SK-N-SH (cell line): ENCODE data around the gene TTC22. TPM values are rescaled to one million over a fixed set of nuclear protein-coding genes. Genes with fewer than 3 reads are reported as not detected.

Source experiments
- CTCF ChIA-PET: fragments of 300-600, 350-600 bp; formaldehyde crosslinking; extraction: SDS; loops from one replicate; lab custom pipeline; 2021; lab: Yijun Ruan, JAX
- POLR2A ChIA-PET: fragments of 350-600 bp; sonication (Branson Sonifier 250); formaldehyde crosslinking; extraction: SDS; loops from one replicate; lab custom pipeline; 2020; ENCODE audit warnings: antibody characterized with exemption, inconsistent platforms; lab: Yijun Ruan, JAX
- DNase-seq: peaks from one replicate; pipeline ENCODE4 v3.0.0; 2012
- H2AFZ ChIP-seq: fragments of 200-600 bp; sonication (generic); 2 replicates; pipeline ENCODE4 v1.8.1; 2016; ENCODE audit warnings: antibody characterized with exemption, mild to moderate bottlenecking, low read depth
- H3F3A ChIP-seq: fragments of 200-600 bp; sonication (generic); replicated peaks from 2 replicates; pipeline ENCODE3; 2016; ENCODE audit warnings: antibody characterized with exemption, mild to moderate bottlenecking; ENCODE audit not compliant: insufficient read depth
- H3K27ac ChIP-seq, 2 experiments: fragments of 200-500 bp in 1 of 2; fragments of 200-600 bp in 1 of 2; sonication (Bioruptor generic) in 1 of 2; sonication (generic), shearing (Covaris generic) in 1 of 2; 2 replicates each; pipeline versions ENCODE4 v1.5.1 to v1.6.1; 2014 to 2016; ENCODE audit warnings: low read depth in 2 of 2, inconsistent platforms in 1 of 2, low read length in 1 of 2, mild to moderate bottlenecking in 1 of 2, mixed read lengths in 1 of 2
- H3K27me3 ChIP-seq: fragments of 200-600 bp; sonication (generic), shearing (Covaris generic); 2 replicates; pipeline ENCODE4 v1.6.1; 2016; ENCODE audit warnings: mixed run types; ENCODE audit not compliant: insufficient read depth
- H3K36me3 ChIP-seq, 2 experiments: fragments of 200-500 bp in 1 of 2; fragments of 200-600 bp in 1 of 2; sonication (Bioruptor generic) in 1 of 2; sonication (generic) in 1 of 2; replicated peaks in 1 of 2; 2 replicates each; pipeline versions ENCODE3 to v1.5.1; 2014 to 2016; ENCODE audit warnings: low read length in 1 of 2, mild to moderate bottlenecking in 1 of 2; ENCODE audit not compliant: insufficient read depth in 2 of 2, control insufficient read depth in 1 of 2
- H3K4me1 ChIP-seq, 2 experiments: fragments of 200-500 bp in 1 of 2; fragments of 200-600 bp in 1 of 2; sonication (Bioruptor generic) in 1 of 2; sonication (generic), shearing (Covaris generic) in 1 of 2; 2 replicates each; pipeline versions ENCODE4 v1.5.1 to v1.6.1; 2014 to 2016; ENCODE audit warnings: low read depth in 1 of 2, low read length in 1 of 2, mixed run types in 1 of 2; ENCODE audit not compliant: insufficient read depth in 2 of 2, control insufficient read depth in 1 of 2
- H3K4me2 ChIP-seq: fragments of 200-600 bp; sonication (generic), shearing (Covaris generic); 2 replicates; pipeline ENCODE4 v1.6.1; 2017; ENCODE audit warnings: mixed run types
- H3K4me3 ChIP-seq, 2 experiments: fragments of 200-500 bp in 1 of 2; fragments of 200-600 bp in 1 of 2; sonication (Bioruptor generic) in 1 of 2; sonication (generic), shearing (Covaris generic) in 1 of 2; 2 replicates each; pipeline versions ENCODE4 v1.5.1 to v1.8.1; 2014 to 2016; ENCODE audit warnings: low read depth in 2 of 2, inconsistent platforms in 1 of 2, low read length in 1 of 2, mild to moderate bottlenecking in 1 of 2, mixed read lengths in 1 of 2, moderate library complexity in 1 of 2
- H3K79me2 ChIP-seq: fragments of 200-600 bp; sonication (generic); 2 replicates; pipeline ENCODE4 v1.8.1; 2017; ENCODE audit warnings: mild to moderate bottlenecking; ENCODE audit not compliant: insufficient read depth
- H3K9ac ChIP-seq: fragments of 200-600 bp; sonication (generic); 2 replicates; pipeline ENCODE4 v1.6.1; 2017; ENCODE audit warnings: mixed run types
- H3K9me2 ChIP-seq: fragments of 200-600 bp; sonication (generic); 2 replicates; pipeline ENCODE4 v1.6.1; 2017; ENCODE audit warnings: mixed run types
- H3K9me3 ChIP-seq: fragments of 200-600 bp; sonication (generic); 2 replicates; pipeline ENCODE4 v1.6.1; 2017; ENCODE audit warnings: mixed run types, mild to moderate bottlenecking, moderate library complexity
- H4K20me1 ChIP-seq: fragments of 200-600 bp; sonication (generic); 2 replicates; pipeline ENCODE4 v1.6.1; 2017; ENCODE audit warnings: mild to moderate bottlenecking, mixed run types; ENCODE audit not compliant: insufficient read depth
- EP300 ChIP-seq, 2 experiments: IDR thresholded peaks; 2 replicates each; pipeline versions ENCODE4 v1.4.0 to v1.6.1; 2012; ENCODE audit warnings: borderline replicate concordance in 1 of 2, low read depth in 1 of 2, low read length in 1 of 2
- EZH2phosphoT487 ChIP-seq: fragments of 200-600 bp; sonication (generic); IDR thresholded peaks from 2 replicates; pipeline ENCODE4 v1.6.1; 2017; ENCODE audit warnings: low read depth, mixed run types, mild to moderate bottlenecking, antibody characterized with exemption, moderate library complexity, borderline replicate concordance
- MXI1 ChIP-seq: IDR thresholded peaks from 2 replicates; pipeline ENCODE4 v1.6.1; 2012; ENCODE audit warnings: mild to moderate bottlenecking, low read depth, low read length, improper control_type of control experiment
- NFIC ChIP-seq: IDR thresholded peaks from 2 replicates; pipeline ENCODE4 v1.4.0; 2012; ENCODE audit warnings: borderline replicate concordance
- POLR2AphosphoS5 ChIP-seq: IDR thresholded peaks from 2 replicates; pipeline ENCODE4 v1.6.1; 2012; ENCODE audit warnings: low read depth, low read length
- RAD21 ChIP-seq: IDR thresholded peaks from 2 replicates; pipeline ENCODE4 v1.6.1; 2012; ENCODE audit warnings: mild to moderate bottlenecking, low read length
- RCOR1 ChIP-seq: fragments of 150-350 bp; IDR thresholded peaks from 2 replicates; pipeline ENCODE4 v1.6.1; 2017; ENCODE audit warnings: antibody characterized with exemption, low read length
- RXRA ChIP-seq: IDR thresholded peaks from 2 replicates; pipeline ENCODE4 v1.4.0; 2012; ENCODE audit warnings: low read depth, mild to moderate bottlenecking, borderline replicate concordance
- SIN3A ChIP-seq: IDR thresholded peaks from 2 replicates; pipeline ENCODE4 v1.6.1; 2012; ENCODE audit warnings: low read depth, mild to moderate bottlenecking, low read length, moderate library complexity, borderline replicate concordance
- SMC3 ChIP-seq: IDR thresholded peaks from 2 replicates; pipeline ENCODE4 v1.6.1; 2012; ENCODE audit warnings: low read depth, low read length, improper control_type of control experiment
- TAF1 ChIP-seq: IDR thresholded peaks from 2 replicates; pipeline ENCODE4 v1.6.1; 2012; ENCODE audit warnings: low read depth, mild to moderate bottlenecking, low read length, moderate library complexity, borderline replicate concordance
- TCF12 ChIP-seq: IDR thresholded peaks from 2 replicates; pipeline ENCODE4 v1.4.0; 2012
- YY1 ChIP-seq: IDR thresholded peaks from 2 replicates; pipeline ENCODE4 v1.4.0; 2012; ENCODE audit warnings: low read depth, mild to moderate bottlenecking
- WGBS: methylation state at CpG from one replicate; pipeline ENCODE4 v1.1.6; 2017; ENCODE audit warnings: low lambda C conversion rate; 5-methylcytosine and 5-hydroxymethylcytosine counted together
- polyA plus RNA-seq, 3 experiments: library from polyadenylated mRNA; depleted of rRNA; stranded (reverse); fragments of >200 nt; gene quantifications; 2 replicates each; pipeline ENCODE4 v1.2.3, GENCODE V29; 2012
- TF ChIP-seq, protein P1 (sequence below): fragments of 200-600 bp; sonication (generic); IDR thresholded peaks from 2 replicates; pipeline ENCODE4 v1.6.1; 2017; ENCODE audit warnings: antibody characterized with exemption, mild to moderate bottlenecking, moderate library complexity

TTC22 gene
- polyA plus RNA-seq, 1 of the 3 experiments (the other 2 are of a cell fraction), result not detected

DNA sequence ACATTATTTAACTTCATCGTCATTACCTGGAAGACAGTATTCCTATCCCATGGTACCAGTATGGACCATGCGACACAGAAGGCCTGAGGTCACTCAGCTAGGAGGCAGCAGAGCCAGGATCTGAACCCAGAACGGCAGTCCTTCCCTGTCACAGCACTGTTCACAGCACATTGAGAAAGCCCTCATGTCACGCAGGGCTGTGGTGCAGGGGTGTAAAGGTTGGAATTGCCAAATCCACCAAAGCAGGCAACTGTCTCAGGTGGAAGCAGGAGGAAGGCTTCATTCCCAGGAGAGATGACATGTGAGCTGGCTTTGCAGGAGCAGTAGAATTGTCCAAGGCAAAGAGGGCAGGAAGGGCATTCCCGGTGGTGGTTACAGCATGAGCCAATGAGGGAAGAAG lies 9.9 kb upstream of the TTC22 start:
- Histone ChIP-seq H3K9me2 (no peaks in the 10 kb centered on the region), H3K27ac (no peak overlapping the region), H3F3A (no peaks in the 10 kb centered on the region), H3K27me3 (no peaks in the 10 kb centered on the region), H3K4me2 (no peak overlapping the region), H3K4me1 (peaks cover 0 to 2% of the 10 kb centered on the region in 2 experiments; a peak in 1 of 4 replicates), H3K36me3 (no peaks in the 10 kb centered on the region), H2AFZ (no peak overlapping the region), H4K20me1 (no peaks in the 10 kb centered on the region), H3K4me3 (no peak overlapping the region), H3K79me2 (no peaks in the 10 kb centered on the region), H3K9ac (no peak overlapping the region), H3K9me3 (no peaks in the 10 kb centered on the region)
- CTCF ChIA-PET, result interaction anchor here (0.6 to 4.3 kb wide), 12 partner anchors 11 to 951 kb away, joined by 3 to 20 read pairs (median 5); partner anchors contain the start of genes ACOT11 and PARS2
- TF ChIP-seq TCF12 (no peak), POLR2AphosphoS5 (no peak), TAF1 (no peak), RCOR1 (no peak), EP300 (IDR thresholded peaks at IDR 0.05; ENCODE audit: borderline replicate concordance in 1 of 2, low read depth in 1 of 2, low read length in 1 of 2) (no peak), EZH2phosphoT487 (no peak), RXRA (no peak), RAD21 (no peak), MXI1 (no peak), YY1 (no peak)
- TF ChIP-seq, protein P1, sequence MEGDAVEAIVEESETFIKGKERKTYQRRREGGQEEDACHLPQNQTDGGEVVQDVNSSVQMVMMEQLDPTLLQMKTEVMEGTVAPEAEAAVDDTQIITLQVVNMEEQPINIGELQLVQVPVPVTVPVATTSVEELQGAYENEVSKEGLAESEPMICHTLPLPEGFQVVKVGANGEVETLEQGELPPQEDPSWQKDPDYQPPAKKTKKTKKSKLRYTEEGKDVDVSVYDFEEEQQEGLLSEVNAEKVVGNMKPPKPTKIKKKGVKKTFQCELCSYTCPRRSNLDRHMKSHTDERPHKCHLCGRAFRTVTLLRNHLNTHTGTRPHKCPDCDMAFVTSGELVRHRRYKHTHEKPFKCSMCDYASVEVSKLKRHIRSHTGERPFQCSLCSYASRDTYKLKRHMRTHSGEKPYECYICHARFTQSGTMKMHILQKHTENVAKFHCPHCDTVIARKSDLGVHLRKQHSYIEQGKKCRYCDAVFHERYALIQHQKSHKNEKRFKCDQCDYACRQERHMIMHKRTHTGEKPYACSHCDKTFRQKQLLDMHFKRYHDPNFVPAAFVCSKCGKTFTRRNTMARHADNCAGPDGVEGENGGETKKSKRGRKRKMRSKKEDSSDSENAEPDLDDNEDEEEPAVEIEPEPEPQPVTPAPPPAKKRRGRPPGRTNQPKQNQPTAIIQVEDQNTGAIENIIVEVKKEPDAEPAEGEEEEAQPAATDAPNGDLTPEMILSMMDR, result no peak
- POLR2A ChIA-PET, result no interaction called here
- 72% methylated on average over 5 of the region's 5 CpGs for WGBS
- DNase-seq, result no peak

DNA sequence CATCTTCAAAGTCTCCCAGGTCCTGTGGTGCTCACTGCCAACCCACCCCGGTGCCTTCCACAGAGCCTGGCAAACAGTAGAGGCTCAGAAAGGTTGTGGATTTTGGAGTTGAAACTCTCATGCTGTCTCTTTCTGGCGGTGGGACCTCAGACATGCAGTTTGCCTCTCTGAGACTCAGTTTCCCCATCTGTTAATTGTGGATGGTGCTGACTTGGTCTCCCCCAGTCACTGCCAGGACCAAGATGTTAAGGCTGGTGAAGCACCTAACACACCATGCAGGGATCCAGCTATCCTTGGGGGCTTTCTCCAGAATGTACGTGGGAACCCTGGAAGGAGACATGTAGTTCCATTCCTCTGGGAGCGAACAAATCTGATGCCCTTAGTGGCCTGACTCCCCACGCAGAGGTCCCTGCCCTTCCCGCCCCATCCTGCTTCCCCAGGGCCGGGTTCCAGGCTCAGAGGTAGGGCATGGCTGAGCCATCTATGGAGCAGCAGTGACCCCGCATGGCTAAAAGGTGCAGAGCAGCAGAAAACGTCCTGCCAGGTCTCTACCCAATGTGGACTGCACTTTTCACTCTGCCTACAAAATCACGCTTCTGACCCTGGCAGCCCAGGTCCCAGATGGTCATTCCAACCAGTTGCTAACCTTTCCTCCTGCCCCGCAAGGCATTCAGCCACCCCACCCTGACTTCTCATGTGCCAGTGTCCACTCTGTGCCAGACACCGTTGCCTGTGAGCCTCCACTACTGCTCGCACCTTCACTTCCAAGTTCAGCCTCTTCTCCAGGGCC lies 9.2 kb upstream of the TTC22 start:
- POLR2A ChIA-PET, result no interaction called here
- CTCF ChIA-PET, result interaction anchor here (0.6 to 4.3 kb wide), 24 partner anchors 10 to 950 kb away, joined by 3 to 20 read pairs (median 4); partner anchors contain the start of genes ACOT11, PARS2 and TTC22
- no peak overlapping the region for H2AFZ ChIP-seq

More for the DNA sequence above, 9.2 kb upstream of the TTC22 start:
- Histone ChIP-seq H3K9me2 (no peaks in the 10 kb centered on the region), H3F3A (no peaks in the 10 kb centered on the region), H3K79me2 (no peaks in the 10 kb centered on the region), H3K27ac (no peak overlapping the region), H3K27me3 (no peaks in the 10 kb centered on the region), H4K20me1 (no peaks in the 10 kb centered on the region), H3K4me1 (peaks cover 0 to 2% of the 10 kb centered on the region in 2 experiments; a peak in 1 of 4 replicates), H3K9me3 (no peaks in the 10 kb centered on the region), H3K4me3 (no peak overlapping the region; a peak in 1 of 4 replicates), H3K36me3 (no peaks in the 10 kb centered on the region), H3K9ac (no peak overlapping the region), H3K4me2 (no peak overlapping the region)
- peak; percentile 93 for DNase-seq
- TF ChIP-seq SMC3 (peak; percentile 98), SIN3A (no peak), NFIC (no peak), MXI1 (no peak), RAD21 (peak; percentile 99), YY1 (no peak)
- TF ChIP-seq, protein P1, result peak; percentile 86
- 44% methylated on average over 9 of the region's 13 CpGs for WGBS
